Activated CD4-positive, CD25-positive, alpha-beta regulatory T cell (primary cell): ENCODE results near the gene PDE4D.
"Not testable (repeated sequence)": the region's sequence is repeated elsewhere in the genome, so short reads cannot be mapped to it uniquely, and the experiment has no call there.

Source experiments
- DNase-seq, 4 experiments: peaks; one replicate each; lab custom pipeline; 2025; lab: John Stamatoyannopoulos, UW

Gene PDE4D

GRCh38 chr5:59328709-59329296 lies 564.7 kb downstream of the PDE4D start:
- DNase-seq = no peak

GRCh38 chr5:59327191-59327980 lies 566.1 kb downstream of the PDE4D start:
- no peak for DNase-seq

- no peak for DNase-seq
Measured at GRCh38 chr5:59326596-59326995, 566.9 kb downstream of the PDE4D start.

- DNase-seq = no peak
Measured at GRCh38 chr5:59325070-59325469, 568.5 kb downstream of the PDE4D start.

- no peak for DNase-seq
Measured at GRCh38 chr5:59322894-59323293, 570.6 kb downstream of the PDE4D start.

- DNase-seq = no peak
Measured at GRCh38 chr5:59322058-59322457, 571.5 kb downstream of the PDE4D start.

- DNase-seq = no peak
Measured at GRCh38 chr5:59321642-59322041, 571.9 kb downstream of the PDE4D start.

GRCh38 chr5:59320420-59320819 lies 573.1 kb downstream of the PDE4D start:
- DNase-seq = no peak

GRCh38 chr5:59319250-59319649 lies 574.3 kb downstream of the PDE4D start:
- no peak for DNase-seq

- DNase-seq = no peak
Measured at GRCh38 chr5:59317774-59318205, 575.7 kb downstream of the PDE4D start.

- DNase-seq = no peak
Measured at GRCh38 chr5:59317023-59317773, 576.3 kb downstream of the PDE4D start.

- DNase-seq = no peak
Measured at GRCh38 chr5:59312223-59312622, 581.3 kb downstream of the PDE4D start.

GRCh38 chr5:59308685-59309084 lies 584.8 kb downstream of the PDE4D start:
- not testable (repeated sequence) for DNase-seq

- DNase-seq = not testable (repeated sequence)
Measured at GRCh38 chr5:59303289-59303716, 590.2 kb downstream of the PDE4D start.

- DNase-seq = not testable (repeated sequence)
Measured at GRCh38 chr5:59302509-59302908, 591.0 kb downstream of the PDE4D start.

GRCh38 chr5:59301727-59302126 lies 591.8 kb downstream of the PDE4D start:
- DNase-seq = no peak

- no peak for DNase-seq
Measured at GRCh38 chr5:59300930-59301329, 592.6 kb downstream of the PDE4D start.

GRCh38 chr5:59299006-59299405 lies 594.5 kb downstream of the PDE4D start:
- no peak for DNase-seq

GRCh38 chr5:59296317-59297264 lies 596.9 kb downstream of the PDE4D start:
- DNase-seq = no peak

- no peak for DNase-seq
Measured at GRCh38 chr5:59293700-59294099, 599.8 kb downstream of the PDE4D start.

- DNase-seq = no peak
Measured at GRCh38 chr5:59291941-59292340, 601.6 kb downstream of the PDE4D start.

GRCh38 chr5:59287884-59288283 lies 605.6 kb downstream of the PDE4D start:
- DNase-seq = no peak
